Activated T-helper 1 cell treated with anti-CD3 and anti-CD28 coated beads, Interleukin-2, amount 50 U/mL, for 16 hours (primary cell): ENCODE measurements around the gene SMARCD1.

Source experiments
- DNase-seq, 2 donors: peaks; one replicate each; pipeline ENCODE4 v3.0.0-alpha.2; 2020; ENCODE audit warnings: low read depth in 1 of 2, low spot score in 1 of 2

Gene SMARCD1

GRCh38 chr12:50057000-50057841, 27.9 kb upstream of the SMARCD1 start, which contains the start of gene ASIC1:
Gene ASIC1 (plus strand): TSS chr12:50057596. CDS start chr12:50058767, 1,171 bp downstream.
- peak in 1 of 2 donors; percentile 30 for DNase-seq

- no peak for DNase-seq
Measured at GRCh38 chr12:50057896-50058670, 27.1 kb upstream of the SMARCD1 start.

GRCh38 chr12:50058743-50059312, 26.3 kb upstream of the SMARCD1 start:
- no peak for DNase-seq

- DNase-seq: peak in 1 of 2 donors; percentile 15
Measured at GRCh38 chr12:50059440-50060119, 25.6 kb upstream of the SMARCD1 start.

- no peak for DNase-seq
Measured at GRCh38 chr12:50060120-50060468, 25.0 kb upstream of the SMARCD1 start.

- DNase-seq: no peak
Measured at GRCh38 chr12:50061171-50061570, 24.0 kb upstream of the SMARCD1 start.

GRCh38 chr12:50061946-50062686, 23.0 kb upstream of the SMARCD1 start:
- no peak for DNase-seq

- DNase-seq: no peak
Measured at GRCh38 chr12:50062728-50063460, 22.2 kb upstream of the SMARCD1 start.

GRCh38 chr12:50065726-50066310, 19.3 kb upstream of the SMARCD1 start:
- DNase-seq: no peak

GRCh38 chr12:50066402-50066801, 18.7 kb upstream of the SMARCD1 start:
- no peak for DNase-seq

GRCh38 chr12:50069069-50069468, 16.1 kb upstream of the SMARCD1 start:
- no peak for DNase-seq

GRCh38 chr12:50069539-50069938, 15.6 kb upstream of the SMARCD1 start:
- DNase-seq: no peak

- peak in 1 of 2 donors; percentile 41 for DNase-seq
Measured at GRCh38 chr12:50070314-50071060, 14.7 kb upstream of the SMARCD1 start.

GRCh38 chr12:50072198-50072907, 12.8 kb upstream of the SMARCD1 start:
- DNase-seq: no peak

GRCh38 chr12:50073206-50073605, 11.9 kb upstream of the SMARCD1 start:
- DNase-seq: no peak

- no peak for DNase-seq
Measured at GRCh38 chr12:50073712-50074111, 11.4 kb upstream of the SMARCD1 start.

- DNase-seq: peak; percentile 70 to 71
Measured at GRCh38 chr12:50074936-50075807, 10.0 kb upstream of the SMARCD1 start.
